ENCODE measurements around the gene SPANXC. TPM values are rescaled to one million over a fixed set of nuclear protein-coding genes. Genes with fewer than 3 reads are reported as not detected.

The SPANXC gene
- total RNA-seq, 1 donor from 2014 or later: not detected

DNA sequence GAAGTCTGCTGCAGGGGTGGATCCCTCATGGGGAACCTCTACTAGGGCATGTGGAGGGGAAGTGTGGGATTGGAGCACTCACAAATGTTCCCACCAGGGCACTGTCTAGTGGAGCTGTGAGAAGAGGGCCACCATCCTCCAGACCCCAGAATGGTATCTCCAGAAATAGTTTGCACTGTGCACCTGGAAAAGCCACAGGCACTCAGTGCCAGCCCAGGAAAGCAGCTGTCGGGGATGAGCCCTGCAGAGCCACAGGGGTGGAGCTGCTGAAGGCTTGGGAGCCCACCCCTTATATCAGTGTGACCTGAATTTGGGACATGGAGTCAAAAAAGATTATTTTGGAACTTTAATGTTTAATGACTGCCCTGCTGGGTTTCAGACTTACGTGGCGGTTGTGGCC is 40.4 kb downstream of the SPANXC start:
- Mint-ChIP-seq H3K27ac (no peak overlapping the region), H3K27me3 (ENCODE audit: insufficient read depth, low read depth) (peaks cover 4% of the 10 kb centered on the region), H3K9me3 (peaks cover 9% of the 10 kb centered on the region), H3K36me3 (no peaks in the 10 kb centered on the region), H3K4me1 (no peaks in the 10 kb centered on the region), H3K4me3 (no peak overlapping the region)
- no peak for DNase-seq (ENCODE audit: low spot score)
- Histone ChIP-seq H3K27me3 (no peaks in the 10 kb centered on the region), H2AFZ (replicated peaks) (no peak overlapping the region), H3K27ac (no peak overlapping the region), H3K9me3 (ENCODE audit: low read depth) (peaks cover 3% of the 10 kb centered on the region), H3K36me3 (no peaks in the 10 kb centered on the region), H4K20me1 (ENCODE audit: low read depth) (no peaks in the 10 kb centered on the region), H3F3A (ENCODE audit: low read depth) (no peaks in the 10 kb centered on the region), H3K4me3 (no peak overlapping the region), H3K4me2 (no peak overlapping the region), H3K79me2 (ENCODE audit: low read depth) (no peaks in the 10 kb centered on the region), H3K9ac (no peak overlapping the region), H3K4me1 (no peaks in the 10 kb centered on the region)
- TF ChIP-seq CTCF (IDR thresholded peaks at IDR 0.05): no peak
- no peak for TF ChIP-seq EZH2phosphoT487 (IDR thresholded peaks at IDR 0.05)
- TF ChIP-seq EZH2 (IDR thresholded peaks at IDR 0.05): no peak

Other genes starting within 250 kb of the SPANXC start
- not detected in 2 replicates for gene SPANXB1, start 239.9 kb downstream of the SPANXC start, total RNA-seq (ENCODE audit: low replicate concordance)
- gene LDOC1, start 65.4 kb downstream of the SPANXC start, total RNA-seq (ENCODE audit: low replicate concordance): 3.7 and 6.0 TPM in 2 replicates